Measurements from ENCODE around the gene GULP1.

- TF ChIP-seq, protein P1, sequence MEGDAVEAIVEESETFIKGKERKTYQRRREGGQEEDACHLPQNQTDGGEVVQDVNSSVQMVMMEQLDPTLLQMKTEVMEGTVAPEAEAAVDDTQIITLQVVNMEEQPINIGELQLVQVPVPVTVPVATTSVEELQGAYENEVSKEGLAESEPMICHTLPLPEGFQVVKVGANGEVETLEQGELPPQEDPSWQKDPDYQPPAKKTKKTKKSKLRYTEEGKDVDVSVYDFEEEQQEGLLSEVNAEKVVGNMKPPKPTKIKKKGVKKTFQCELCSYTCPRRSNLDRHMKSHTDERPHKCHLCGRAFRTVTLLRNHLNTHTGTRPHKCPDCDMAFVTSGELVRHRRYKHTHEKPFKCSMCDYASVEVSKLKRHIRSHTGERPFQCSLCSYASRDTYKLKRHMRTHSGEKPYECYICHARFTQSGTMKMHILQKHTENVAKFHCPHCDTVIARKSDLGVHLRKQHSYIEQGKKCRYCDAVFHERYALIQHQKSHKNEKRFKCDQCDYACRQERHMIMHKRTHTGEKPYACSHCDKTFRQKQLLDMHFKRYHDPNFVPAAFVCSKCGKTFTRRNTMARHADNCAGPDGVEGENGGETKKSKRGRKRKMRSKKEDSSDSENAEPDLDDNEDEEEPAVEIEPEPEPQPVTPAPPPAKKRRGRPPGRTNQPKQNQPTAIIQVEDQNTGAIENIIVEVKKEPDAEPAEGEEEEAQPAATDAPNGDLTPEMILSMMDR (IDR thresholded peaks at IDR 0.05; ENCODE audit: low read depth, low read length, poor library complexity, severe bottlenecking), result no peak
- TF ChIP-seq EZH2phosphoT487 (IDR thresholded peaks at IDR 0.05; ENCODE audit: borderline replicate concordance, low read length), result no peak
Observed at GRCh38 chr2:188466761-188467160, 175.1 kb downstream of the GULP1 start.
